Breast epithelium (tissue), 4 donors: Measurements from ENCODE around the gene WTAP. TPM values are rescaled to one million over a fixed set of nuclear protein-coding genes. Genes with fewer than 3 reads are reported as not detected.
A peak's percentile ranks its signal among the peaks of the same experiment; 100 is the strongest.

Source experiments
- DNase-seq, 2 donors: peaks; one replicate each; pipeline ENCODE4 v3.0.0-alpha.2; 2019; ENCODE audit warnings: low spot score in 2 of 2
- H3K27ac ChIP-seq, 2 donors: fragments of 200-600 bp; sonication (generic) in 1 of 2; one replicate each; pipeline ENCODE4 v1.5.1; 2016 to 2019; ENCODE audit warnings: mild to moderate bottlenecking in 1 of 2
- H3K27me3 ChIP-seq, 2 donors: fragments of 200-600 bp; sonication (generic) in 1 of 2; one replicate each; pipeline versions ENCODE4 v1.5.1 to v1.6.0; 2017 to 2019; ENCODE audit warnings: control low read depth in 1 of 2, mild to moderate bottlenecking in 1 of 2
- H3K36me3 ChIP-seq: fragments of 200-600 bp; one replicate; pipeline ENCODE4 v1.5.1; 2019
- H3K4me1 ChIP-seq, 2 donors: fragments of 200-600 bp; sonication (generic); one replicate each; pipeline ENCODE4 v1.5.1; 2016 to 2019; ENCODE audit warnings: control low read depth in 1 of 2
- H3K4me3 ChIP-seq, 3 donors: fragments of 200-600 bp; sonication (generic); 1 replicate in 2 of 3; 2 replicates in 1 of 3; pipeline ENCODE4 v1.5.1; 2016 to 2019; ENCODE audit warnings: mild to moderate bottlenecking in 3 of 3, moderate library complexity in 2 of 3
- H3K9me3 ChIP-seq, 2 donors: fragments of 200-600 bp; sonication (generic) in 1 of 2; one replicate each; pipeline ENCODE4 v1.5.1; 2016 to 2019; ENCODE audit warnings: control low read depth in 1 of 2
- CTCF ChIP-seq, 3 donors: fragments of 450-650 bp; IDR thresholded peaks; one replicate each; pipeline ENCODE4 v1.5.1; 2016 to 2017; ENCODE audit warnings: antibody characterized with exemption in 3 of 3, mild to moderate bottlenecking in 3 of 3, moderate library complexity in 3 of 3
- POLR2A ChIP-seq: fragments of 450-650 bp; IDR thresholded peaks from one replicate; pipeline ENCODE4 v1.6.1; 2016; ENCODE audit warnings: antibody characterized with exemption, mild to moderate bottlenecking, moderate library complexity
- POLR2AphosphoS5 ChIP-seq, 3 donors: sonication (generic); formaldehyde crosslinking; IDR thresholded peaks; one replicate each; pipeline ENCODE4 v1.6.1; 2017; ENCODE audit warnings: antibody characterized with exemption in 3 of 3
- intact Hi-C: fragments of 100-400 bp; cut with DNase I; formaldehyde crosslinking; loops from one replicate; pipeline ENCODE4 v1.15.1; 2023; ENCODE audit warnings: low total_unique reads
- total RNA-seq, 3 donors: library from RNA; depleted of rRNA; stranded (reverse); fragments of >200 nt; gene quantifications; one replicate each; pipeline ENCODE4 v1.1.0, GENCODE V29; 2016

The WTAP gene
- total RNA-seq, 3 donors from 2014 or later = 115 to 153 (median 116) TPM

GRCh38 chr6:159759645-159760044 is 32.3 kb downstream of the WTAP start:
- TF ChIP-seq CTCF (IDR thresholded peaks at IDR 0.05) = no peak
- no peak for DNase-seq
- no peaks in the 10 kb centered on the region for H3K27me3 ChIP-seq
- H3K4me3 ChIP-seq = no peak overlapping the region
- intact Hi-C loops = no loop called here
- no peaks in the 10 kb centered on the region for H3K36me3 ChIP-seq
- no peaks in the 10 kb centered on the region for H3K9me3 ChIP-seq
- no peaks in the 10 kb centered on the region for H3K4me1 ChIP-seq
- H3K27ac ChIP-seq = no peak overlapping the region

- no peak for DNase-seq
- no peaks in the 10 kb centered on the region for H3K9me3 ChIP-seq
- TF ChIP-seq POLR2A = no peak
- no peak for TF ChIP-seq CTCF (IDR thresholded peaks at IDR 0.05)
- TF ChIP-seq POLR2AphosphoS5 (IDR thresholded peaks at IDR 0.05) = no peak
- H3K4me1 ChIP-seq = no peaks in the 10 kb centered on the region
- H3K4me3 ChIP-seq = peak overlapping the region; percentile 86 to 92 (median 88)
- H3K36me3 ChIP-seq = no peaks in the 10 kb centered on the region
- intact Hi-C loops = no loop called here
- peak overlapping the region; percentile 96 to 98 for H3K27ac ChIP-seq
- no peaks in the 10 kb centered on the region for H3K27me3 ChIP-seq
Measured at GRCh38 chr6:159760602-159761057, 33.3 kb downstream of the WTAP start.

- peak overlapping the region; percentile 86 to 92 (median 88) for H3K4me3 ChIP-seq
- H3K27ac ChIP-seq = peak overlapping the region; percentile 96 to 98
- H3K36me3 ChIP-seq = no peaks in the 10 kb centered on the region
- H3K9me3 ChIP-seq = no peaks in the 10 kb centered on the region
- H3K27me3 ChIP-seq = no peaks in the 10 kb centered on the region
- DNase-seq = no peak
- intact Hi-C loops = no loop called here
- H3K4me1 ChIP-seq = no peaks in the 10 kb centered on the region
- no peak for TF ChIP-seq CTCF (IDR thresholded peaks at IDR 0.05)
- TF ChIP-seq POLR2A = no peak
- no peak for TF ChIP-seq POLR2AphosphoS5 (IDR thresholded peaks at IDR 0.05)
Measured at GRCh38 chr6:159761129-159761872, 34.0 kb downstream of the WTAP start.

GRCh38 chr6:159761873-159762680 is 34.8 kb downstream of the WTAP start, which contains the start of gene ACAT2:
Gene ACAT2 (plus strand): TSS chr6:159762045. CDS start chr6:159762088, 43 bp downstream.
- Histone ChIP-seq H3K4me3 (peak within 1 kb of the TSS; percentile 86 to 92 (median 88)), H3K27ac (peak within 1 kb of the TSS; percentile 96 to 98), H3K4me1 (no peaks in the 10 kb centered on the region), H3K9me3 (no peaks in the 10 kb centered on the region), H3K27me3 (no peaks in the 10 kb centered on the region), H3K36me3 (no peaks in the 10 kb centered on the region)
- peak; percentile 93 to 94 for DNase-seq
- intact Hi-C loops = no loop called here
- no peak for TF ChIP-seq CTCF (IDR thresholded peaks at IDR 0.05)
- TF ChIP-seq POLR2A = no peak
- TF ChIP-seq POLR2AphosphoS5 (IDR thresholded peaks at IDR 0.05) = peak; percentile 12 to 77 (median 56)
